Cardiac ventricle fibroblast (primary cell): ENCODE measurements around the gene MLLT3. TPM values are rescaled to one million over a fixed set of nuclear protein-coding genes. Genes with fewer than 3 reads are reported as not detected.

Experiments used
- total RNA-seq: library from RNA; depleted of rRNA; stranded (reverse); fragments of >200 nt; gene quantifications from 2 replicates; pipeline ENCODE4 v1.2.3, GENCODE V29; 2015

Gene MLLT3
- 13.2 and 17.5 TPM in 2 replicates for total RNA-seq

DNA sequence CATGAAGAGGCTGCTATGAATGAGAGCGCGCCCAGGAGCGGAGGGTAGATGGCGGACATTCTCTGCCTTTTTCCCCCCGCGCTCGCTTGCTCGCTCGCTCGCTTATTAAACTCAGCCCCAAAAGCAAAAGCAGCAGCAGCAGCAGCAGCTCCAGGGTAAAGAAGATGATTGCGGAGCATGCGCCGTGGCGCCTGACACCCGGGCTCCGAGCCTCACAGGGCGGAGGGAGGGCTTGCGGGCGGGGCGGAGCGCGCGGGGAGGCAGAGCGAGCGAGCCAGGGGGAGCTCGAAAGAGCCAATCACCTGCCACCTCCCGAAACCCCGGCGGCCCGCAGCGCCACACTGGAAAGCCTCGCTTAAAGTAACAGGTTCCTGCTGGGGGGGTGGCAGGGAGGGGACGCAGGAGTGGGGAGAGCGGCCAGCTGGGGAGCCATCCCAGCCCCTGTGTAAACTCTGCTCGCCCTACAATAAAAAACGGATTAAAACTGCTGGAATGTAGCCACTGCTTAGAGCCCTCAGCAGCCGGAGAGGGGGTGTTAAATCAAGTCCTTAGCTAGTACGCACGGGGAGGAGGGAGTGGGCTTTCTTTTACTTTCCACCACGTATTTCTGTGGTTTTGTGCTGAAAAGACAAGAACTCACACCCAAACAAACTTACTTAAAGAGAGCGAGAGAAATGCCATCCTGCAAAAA lies at the start of gene MLLT3:
TSS of gene MLLT3 (minus strand) at position 170 of the 691 bp plus-strand sequence.

Other genes starting within 250 kb of the MLLT3 start
- 20.0 and 26.1 TPM in 2 replicates for gene FOCAD, start 61.8 kb upstream of the MLLT3 start, total RNA-seq